MM.1S (cell line): ENCODE results near the gene MET.

ENCODE experiments used
- DNase-seq: peaks from one replicate; pipeline ENCODE4 v3.0.0-alpha.2; 2015
- H2AFZ ChIP-seq: fragments of 300-600 bp; sonication (generic); 2 replicates; pipeline ENCODE4 v1.6.0; 2016; ENCODE audit warnings: antibody characterized with exemption, low read length
- H3F3A ChIP-seq: fragments of 300-600 bp; sonication (generic); 2 replicates; pipeline ENCODE4 v1.6.1; 2016; ENCODE audit warnings: mild to moderate bottlenecking, antibody characterized with exemption, low read length, moderate library complexity, mixed read lengths; ENCODE audit not compliant: insufficient read depth
- H3K27ac ChIP-seq: fragments of 300-600 bp; sonication (generic); 2 replicates; pipeline ENCODE4 v1.5.1; 2016; ENCODE audit warnings: mild to moderate bottlenecking, low read length
- H3K27me3 ChIP-seq: fragments of 300-600 bp; sonication (generic); replicated peaks from 2 replicates; pipeline ENCODE4 v1.6.0; 2016; ENCODE audit warnings: low read length; ENCODE audit not compliant: insufficient read depth
- H3K36me3 ChIP-seq: fragments of 300-600 bp; sonication (generic); replicated peaks from 2 replicates; pipeline ENCODE4 v1.6.1; 2016; ENCODE audit warnings: mild to moderate bottlenecking, low read length, mixed read lengths; ENCODE audit not compliant: insufficient read depth
- H3K4me1 ChIP-seq: fragments of 300-600 bp; sonication (generic); 2 replicates; pipeline ENCODE4 v1.6.1; 2016; ENCODE audit warnings: low read length, mixed read lengths
- H3K4me2 ChIP-seq: fragments of 300-600 bp; sonication (generic); 2 replicates; pipeline ENCODE4 v1.6.0; 2016; ENCODE audit warnings: low read depth, low read length
- H3K4me3 ChIP-seq: fragments of 300-600 bp; sonication (generic); 2 replicates; pipeline ENCODE4 v1.5.1; 2016; ENCODE audit warnings: low read length, mixed read lengths
- H3K79me2 ChIP-seq: fragments of 300-600 bp; sonication (generic); 2 replicates; pipeline ENCODE4 v1.6.1; 2016; ENCODE audit warnings: mixed run types, low read length, mixed read lengths
- H3K9ac ChIP-seq: fragments of 300-600 bp; sonication (generic); 2 replicates; pipeline ENCODE4 v1.6.1; 2016; ENCODE audit warnings: low read length, mixed read lengths
- H3K9me2 ChIP-seq: fragments of 300-600 bp; sonication (generic); replicated peaks from 2 replicates; pipeline ENCODE4 v1.6.1; 2016; ENCODE audit warnings: mild to moderate bottlenecking, low read length, mixed read lengths; ENCODE audit not compliant: insufficient read depth
- H3K9me3 ChIP-seq: fragments of 300-600 bp; sonication (generic); replicated peaks from 2 replicates; pipeline ENCODE4 v1.6.1; 2016; ENCODE audit warnings: mild to moderate bottlenecking, low read length, mixed read lengths; ENCODE audit not compliant: insufficient read depth
- H4K20me1 ChIP-seq: fragments of 300-600 bp; sonication (generic); 2 replicates; pipeline ENCODE4 v1.6.1; 2016; ENCODE audit warnings: mild to moderate bottlenecking, low read length, moderate library complexity, mixed read lengths; ENCODE audit not compliant: insufficient read depth
- CTCF ChIP-seq: fragments of 300-600 bp; sonication (generic); IDR thresholded peaks from 2 replicates; pipeline ENCODE4 v1.5.1; 2016; ENCODE audit warnings: antibody characterized with exemption, low read length, mixed read lengths
- EZH2 ChIP-seq: fragments of 300-600 bp; sonication (generic); optimal IDR thresholded peaks from 2 replicates; pipeline ENCODE3; 2017; ENCODE audit warnings: low read depth, mild to moderate bottlenecking, antibody characterized with exemption, low read length, mixed read lengths
- EZH2phosphoT487 ChIP-seq: fragments of 300-600 bp; sonication (generic); IDR thresholded peaks from 2 replicates; pipeline ENCODE4 v1.6.1; 2018; ENCODE audit warnings: antibody characterized with exemption, low read length

The MET gene

GRCh38 chr7:116776046-116776445, 104.0 kb downstream of the MET start:
- no peak overlapping the region for H3K4me2 ChIP-seq
- H3K9me3 ChIP-seq: no peaks in the 10 kb centered on the region
- H3K27ac ChIP-seq: no peak overlapping the region
- H4K20me1 ChIP-seq: no peaks in the 10 kb centered on the region
- no peaks in the 10 kb centered on the region for H3K36me3 ChIP-seq
- H3K79me2 ChIP-seq: no peaks in the 10 kb centered on the region
- TF ChIP-seq EZH2: no peak
- TF ChIP-seq CTCF: no peak
- no peak for TF ChIP-seq EZH2phosphoT487
- DNase-seq: no peak
- H2AFZ ChIP-seq: no peak overlapping the region
- no peak overlapping the region for H3K4me3 ChIP-seq
- H3K27me3 ChIP-seq: no peaks in the 10 kb centered on the region
- H3K9ac ChIP-seq: no peak overlapping the region
- H3F3A ChIP-seq: no peaks in the 10 kb centered on the region
- no peaks in the 10 kb centered on the region for H3K9me2 ChIP-seq
- no peaks in the 10 kb centered on the region for H3K4me1 ChIP-seq

- H3K27ac ChIP-seq: no peak overlapping the region
- DNase-seq: no peak
- no peak overlapping the region for H3K9ac ChIP-seq
- H3K4me3 ChIP-seq: no peak overlapping the region
- H3K79me2 ChIP-seq: no peaks in the 10 kb centered on the region
- no peaks in the 10 kb centered on the region for H3F3A ChIP-seq
- no peaks in the 10 kb centered on the region for H3K36me3 ChIP-seq
- no peaks in the 10 kb centered on the region for H3K9me3 ChIP-seq
- no peaks in the 10 kb centered on the region for H3K9me2 ChIP-seq
- no peak overlapping the region for H3K4me2 ChIP-seq
- TF ChIP-seq EZH2phosphoT487: no peak
- no peak for TF ChIP-seq CTCF
- TF ChIP-seq EZH2: no peak
- no peaks in the 10 kb centered on the region for H3K4me1 ChIP-seq
- no peaks in the 10 kb centered on the region for H4K20me1 ChIP-seq
- no peaks in the 10 kb centered on the region for H3K27me3 ChIP-seq
- no peak overlapping the region for H2AFZ ChIP-seq
Measured at GRCh38 chr7:116776610-116777289, 104.8 kb downstream of the MET start.

- H3K4me3 ChIP-seq: no peak overlapping the region
- H3K27ac ChIP-seq: no peak overlapping the region
- no peak overlapping the region for H2AFZ ChIP-seq
- no peaks in the 10 kb centered on the region for H3K27me3 ChIP-seq
- TF ChIP-seq EZH2phosphoT487 (no peak), CTCF (no peak), EZH2 (no peak)
- no peaks in the 10 kb centered on the region for H3K4me1 ChIP-seq
- H3K9me2 ChIP-seq: no peaks in the 10 kb centered on the region
- no peaks in the 10 kb centered on the region for H3K79me2 ChIP-seq
- no peaks in the 10 kb centered on the region for H3K9me3 ChIP-seq
- no peak for DNase-seq
- no peaks in the 10 kb centered on the region for H3K36me3 ChIP-seq
- no peaks in the 10 kb centered on the region for H3F3A ChIP-seq
- no peak overlapping the region for H3K4me2 ChIP-seq
- H4K20me1 ChIP-seq: no peaks in the 10 kb centered on the region
- H3K9ac ChIP-seq: no peak overlapping the region
Measured at GRCh38 chr7:116777651-116778281, 105.8 kb downstream of the MET start.
